Lower lobe of right lung (tissue), 2 donors: ENCODE data around the gene CNTN4. TPM values are rescaled to one million over a fixed set of nuclear protein-coding genes. Genes with fewer than 3 reads are reported as not detected.

Source experiments
- ATAC-seq, 2 donors: fragments of 200-7000 bp; cut with Tn5 transposase; one replicate each; pipeline ENCODE4 v1.9.1; 2020 to 2022; ENCODE audit warnings: mild to moderate bottlenecking in 2 of 2, moderate library complexity in 2 of 2
- DNase-seq: peaks from one replicate; pipeline ENCODE4 v3.0.0-alpha.2; 2020
- H3K27ac ChIP-seq: fragments of 200-600 bp; one replicate; pipeline ENCODE4 v1.8.0; 2022
- H3K27me3 ChIP-seq: fragments of 200-600 bp; one replicate; pipeline ENCODE4 v1.8.0; 2022; ENCODE audit warnings: low read depth
- H3K36me3 ChIP-seq: fragments of 200-600 bp; one replicate; pipeline ENCODE4 v1.8.0; 2022; ENCODE audit warnings: mild to moderate bottlenecking
- H3K4me1 ChIP-seq: fragments of 200-600 bp; one replicate; pipeline ENCODE4 v1.8.0; 2022
- H3K4me3 ChIP-seq: fragments of 200-600 bp; one replicate; pipeline ENCODE4 v1.8.0; 2022; ENCODE audit warnings: mild to moderate bottlenecking
- H3K9me3 ChIP-seq: fragments of 200-600 bp; one replicate; pipeline ENCODE4 v1.8.0; 2022
- intact Hi-C: fragments of 100-400 bp; cut with DNase I; formaldehyde crosslinking; loops from one replicate; pipeline ENCODE4 v1.11.0; 2022
- total RNA-seq: library from RNA; stranded (reverse); fragmentation: NEBNext Ultra II Directional; extraction: Animal tissue kit (Norgen Biotek cat#: 25700); gene quantifications from one replicate; pipeline ENCODE4 v1.2.1, GENCODE V29; 2021
- TF ChIP-seq, protein P1 (sequence below): fragments of 200-600 bp; IDR thresholded peaks from one replicate; pipeline ENCODE4 v1.8.0; 2022; ENCODE audit warnings: antibody characterized with exemption, mild to moderate bottlenecking
- donor health status: DM: no; HTN: yes; CAD: no; lungs with severe emphysema.

Gene CNTN4
- total RNA-seq, 1 donor from 2014 or later = 10.4 TPM

DNA sequence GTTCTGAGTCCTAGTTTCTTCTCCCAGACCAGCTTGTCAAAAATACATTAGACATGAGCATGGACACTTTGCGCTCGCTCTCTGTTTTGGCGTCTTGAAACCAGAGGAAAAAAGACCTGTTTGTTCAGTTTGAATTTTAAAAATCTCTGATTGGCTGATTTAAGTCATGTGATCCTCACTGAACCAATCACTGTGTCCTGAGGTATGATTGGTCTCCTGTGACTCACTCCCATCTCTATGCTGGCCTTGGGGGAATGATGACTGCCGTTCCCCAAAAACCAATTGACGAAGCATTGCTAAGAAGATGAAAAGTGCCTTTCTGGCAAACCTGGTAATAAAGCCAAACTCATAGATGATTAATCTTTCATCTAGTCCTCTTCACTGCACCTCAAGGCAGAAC, 755.0 kb downstream of the CNTN4 start:
- ATAC-seq (no peak), DNase-seq (no peak)
- Histone ChIP-seq H3K4me3 (no peak overlapping the region), H3K9me3 (no peaks in the 10 kb centered on the region), H3K36me3 (no peaks in the 10 kb centered on the region), H3K27ac (no peak overlapping the region), H3K4me1 (no peaks in the 10 kb centered on the region), H3K27me3 (no peaks in the 10 kb centered on the region)
- intact Hi-C loops = no loop called here
- TF ChIP-seq, protein P1, sequence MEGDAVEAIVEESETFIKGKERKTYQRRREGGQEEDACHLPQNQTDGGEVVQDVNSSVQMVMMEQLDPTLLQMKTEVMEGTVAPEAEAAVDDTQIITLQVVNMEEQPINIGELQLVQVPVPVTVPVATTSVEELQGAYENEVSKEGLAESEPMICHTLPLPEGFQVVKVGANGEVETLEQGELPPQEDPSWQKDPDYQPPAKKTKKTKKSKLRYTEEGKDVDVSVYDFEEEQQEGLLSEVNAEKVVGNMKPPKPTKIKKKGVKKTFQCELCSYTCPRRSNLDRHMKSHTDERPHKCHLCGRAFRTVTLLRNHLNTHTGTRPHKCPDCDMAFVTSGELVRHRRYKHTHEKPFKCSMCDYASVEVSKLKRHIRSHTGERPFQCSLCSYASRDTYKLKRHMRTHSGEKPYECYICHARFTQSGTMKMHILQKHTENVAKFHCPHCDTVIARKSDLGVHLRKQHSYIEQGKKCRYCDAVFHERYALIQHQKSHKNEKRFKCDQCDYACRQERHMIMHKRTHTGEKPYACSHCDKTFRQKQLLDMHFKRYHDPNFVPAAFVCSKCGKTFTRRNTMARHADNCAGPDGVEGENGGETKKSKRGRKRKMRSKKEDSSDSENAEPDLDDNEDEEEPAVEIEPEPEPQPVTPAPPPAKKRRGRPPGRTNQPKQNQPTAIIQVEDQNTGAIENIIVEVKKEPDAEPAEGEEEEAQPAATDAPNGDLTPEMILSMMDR = no peak

DNA sequence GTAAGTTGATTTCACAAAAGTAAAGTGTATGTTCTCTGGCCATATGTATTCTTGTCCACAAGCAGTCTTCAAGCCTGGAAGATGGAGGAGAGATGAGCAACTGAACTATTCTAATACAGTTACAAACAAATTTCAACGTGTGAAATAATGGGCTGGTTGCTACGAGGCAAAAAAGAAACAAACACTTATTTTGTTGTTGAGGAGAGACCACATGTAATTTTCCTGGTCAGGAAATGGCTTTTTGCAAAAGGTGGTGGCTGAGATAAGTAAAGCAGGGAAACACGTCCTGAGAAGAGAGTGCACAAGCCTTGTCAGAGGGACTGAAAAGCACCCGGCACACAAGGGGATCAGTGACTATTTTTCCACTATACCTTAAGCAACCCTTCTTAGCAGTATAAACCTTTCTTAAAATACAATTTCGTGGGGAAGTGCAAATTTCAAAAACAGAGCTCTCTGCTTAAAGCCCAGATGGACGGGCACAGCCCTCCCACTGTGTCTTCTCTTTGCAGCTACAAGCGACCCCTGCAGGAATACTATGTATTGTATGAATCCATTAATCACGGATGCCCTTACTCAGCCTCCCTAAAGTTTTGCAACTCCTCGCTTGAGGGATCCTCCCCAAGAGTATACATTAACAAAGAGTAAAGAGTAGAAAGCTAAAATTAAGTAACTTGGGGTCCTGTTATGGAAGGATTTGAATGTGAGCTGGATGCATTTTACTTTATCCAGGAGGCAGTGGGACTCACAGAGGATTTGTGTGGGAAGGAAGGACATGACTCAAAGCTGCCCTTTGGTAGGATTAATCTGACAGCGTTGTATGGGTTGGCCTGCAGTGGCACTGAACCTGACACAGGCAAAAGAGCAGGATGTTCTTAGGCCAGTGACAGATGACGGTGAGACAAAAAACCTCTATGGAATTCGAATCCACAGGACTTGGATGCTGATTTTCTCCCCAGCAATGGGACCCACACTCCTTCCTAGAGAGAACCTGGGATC, 757.8 kb downstream of the CNTN4 start:
- Histone ChIP-seq H3K27ac (no peak overlapping the region), H3K27me3 (no peaks in the 10 kb centered on the region), H3K36me3 (no peaks in the 10 kb centered on the region), H3K4me1 (no peaks in the 10 kb centered on the region), H3K9me3 (no peaks in the 10 kb centered on the region), H3K4me3 (no peak overlapping the region)
- intact Hi-C loops = no loop called here
- ATAC-seq = no peak
- DNase-seq = no peak
- TF ChIP-seq, protein P1 = no peak

DNA sequence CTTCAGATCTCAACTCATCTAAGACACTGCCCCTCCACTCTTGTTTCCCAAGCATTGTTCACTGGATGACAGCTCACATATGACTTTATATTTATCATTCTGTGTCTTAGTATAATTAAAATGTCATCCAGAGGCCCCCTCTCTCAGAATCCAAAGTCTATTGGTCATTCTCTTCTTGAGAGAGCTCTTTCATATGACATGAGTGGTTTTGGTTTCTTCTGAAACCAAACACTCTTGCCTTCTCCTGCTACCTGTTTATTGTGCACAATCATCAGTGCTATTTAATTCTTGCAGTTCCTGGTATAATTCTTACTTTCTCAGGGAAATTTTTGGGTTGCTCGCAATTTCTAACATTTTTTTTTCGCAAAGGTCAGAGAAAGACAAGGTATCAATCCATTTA, 762.0 kb downstream of the CNTN4 start:
- no peaks in the 10 kb centered on the region for H3K27me3 ChIP-seq
- no peaks in the 10 kb centered on the region for H3K4me1 ChIP-seq
- H3K36me3 ChIP-seq = no peaks in the 10 kb centered on the region
- H3K4me3 ChIP-seq = no peak overlapping the region
- H3K9me3 ChIP-seq = no peaks in the 10 kb centered on the region
- no peak for DNase-seq
- TF ChIP-seq, protein P1 = no peak
- no peak for ATAC-seq
- no peak overlapping the region for H3K27ac ChIP-seq
- intact Hi-C loops = no loop called here

DNA sequence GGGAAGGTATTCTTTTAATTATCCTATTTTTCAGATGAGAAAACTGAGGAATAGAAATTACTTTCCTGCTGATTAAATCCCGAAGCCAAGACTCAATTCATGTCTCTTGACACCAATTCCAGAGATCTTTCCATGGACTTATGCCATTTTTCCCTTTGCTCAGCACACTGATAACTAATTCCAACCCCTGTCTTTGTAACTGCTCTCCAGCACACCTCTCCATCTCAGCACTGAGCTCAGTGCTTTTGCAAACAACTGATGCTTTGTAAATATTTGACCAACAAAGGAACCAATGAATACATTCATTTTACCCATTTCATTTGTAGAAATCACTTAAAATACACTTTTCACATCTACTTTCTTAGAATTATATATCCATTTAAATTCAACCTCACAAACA, 762.5 kb downstream of the CNTN4 start:
- ATAC-seq (no peak), DNase-seq (no peak)
- no peaks in the 10 kb centered on the region for H3K9me3 ChIP-seq
- no peaks in the 10 kb centered on the region for H3K36me3 ChIP-seq
- TF ChIP-seq, protein P1 = no peak
- no peak overlapping the region for H3K4me3 ChIP-seq
- no peaks in the 10 kb centered on the region for H3K27me3 ChIP-seq
- no peaks in the 10 kb centered on the region for H3K4me1 ChIP-seq
- H3K27ac ChIP-seq = no peak overlapping the region
- intact Hi-C loops = no loop called here

DNA sequence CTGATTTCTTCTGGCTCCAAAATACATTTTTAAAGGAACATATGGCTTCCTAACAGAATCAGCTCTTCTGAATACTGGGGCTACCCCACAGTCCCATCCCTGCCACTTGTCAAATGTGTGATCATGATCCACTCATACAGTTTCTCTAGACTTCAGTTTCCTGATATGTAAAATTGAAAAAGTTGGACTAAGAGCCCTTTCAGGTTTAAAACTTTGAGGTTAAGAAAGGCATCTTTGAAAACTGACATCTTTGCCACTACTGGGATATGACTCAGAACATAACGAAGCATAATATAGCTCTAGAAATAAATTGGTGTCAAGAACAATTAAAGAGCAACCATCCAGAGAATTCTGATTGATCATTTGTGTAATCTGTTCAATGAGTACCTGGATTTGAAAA, 763.3 kb downstream of the CNTN4 start:
- H3K9me3 ChIP-seq = no peaks in the 10 kb centered on the region
- intact Hi-C loops = no loop called here
- ATAC-seq (no peak), DNase-seq (no peak)
- no peaks in the 10 kb centered on the region for H3K36me3 ChIP-seq
- no peaks in the 10 kb centered on the region for H3K4me1 ChIP-seq
- TF ChIP-seq, protein P1 = no peak
- no peak overlapping the region for H3K27ac ChIP-seq
- H3K4me3 ChIP-seq = no peak overlapping the region
- no peaks in the 10 kb centered on the region for H3K27me3 ChIP-seq
